IMR-90 (cell line): ENCODE data around the gene TMEM128. TPM values are rescaled to one million over a fixed set of nuclear protein-coding genes. Genes with fewer than 3 reads are reported as not detected.

ENCODE experiments used
- ELK1 ChIP-seq: fragments of 150-350 bp; IDR thresholded peaks from 2 replicates; pipeline ENCODE4 v1.6.1; 2016; ENCODE audit warnings: low read depth, mild to moderate bottlenecking, low read length, moderate library complexity, borderline replicate concordance
- MAFK ChIP-seq: IDR thresholded peaks from 2 replicates; pipeline ENCODE4 v1.6.1; 2012; ENCODE audit warnings: low read depth, low read length, improper control_type of control experiment
- MAZ ChIP-seq: IDR thresholded peaks from 2 replicates; pipeline ENCODE4 v1.6.1; 2012; ENCODE audit warnings: low read depth, mild to moderate bottlenecking, low read length, improper control_type of control experiment, moderate library complexity, borderline replicate concordance
- MXI1 ChIP-seq: IDR thresholded peaks from 2 replicates; pipeline ENCODE4 v1.6.1; 2012; ENCODE audit warnings: low read depth, mild to moderate bottlenecking, low read length, moderate library complexity, borderline replicate concordance
- RCOR1 ChIP-seq: IDR thresholded peaks from 2 replicates; pipeline ENCODE4 v1.6.1; 2012; ENCODE audit warnings: mild to moderate bottlenecking, low read length, improper control_type of control experiment; ENCODE audit not compliant: insufficient replicate concordance
- RFX5 ChIP-seq: IDR thresholded peaks from 2 replicates; pipeline ENCODE4 v1.8.0; 2012; ENCODE audit warnings: low read depth, mild to moderate bottlenecking, low read length, moderate library complexity
- polyA plus RNA-seq, 3 experiments: library from polyadenylated mRNA; depleted of rRNA; stranded (reverse); fragments of >200 nt; gene quantifications; 2 replicates each; pipeline ENCODE4 v1.2.3, GENCODE V29; 2012; ENCODE audit warnings: low replicate concordance in 1 of 3
- total RNA-seq: library from RNA; depleted of rRNA; stranded (reverse); fragments of >200 nt; gene quantifications from 2 replicates; pipeline ENCODE4 v1.2.3, GENCODE V29; 2012

TMEM128 gene
- total and polyA plus RNA-seq, 2 of the 4 experiments (the other 2 are of a cell fraction), result 21.9 to 22.6 TPM

- TF ChIP-seq ELK1 (no peak), MXI1 (peak; percentile 37; the same call in 1 of the 2 replicates), RCOR1 (no peak), RFX5 (no peak), MAZ (peak; percentile 29; the same call in 1 of the 2 replicates), MAFK (no peak)
These were observed at the start of gene TMEM128 (continued) for GRCh38 chr4:4248029-4248884.
